GM23338 (cell line): Measurements from ENCODE around the gene SLC39A11. TPM values are rescaled to one million over a fixed set of nuclear protein-coding genes. Genes with fewer than 3 reads are reported as not detected.

Experiments
- ATAC-seq: fragments of 200-7000 bp; cut with Tn5 transposase; 3 replicates; pipeline ENCODE4 v1.9.1; 2020
- DNase-seq: peaks from one replicate; pipeline ENCODE4 v3.0.0-alpha.2; 2015; ENCODE audit warnings: low spot score
- H2AFZ ChIP-seq: fragments of 200-600 bp; sonication (generic); 2 replicates; pipeline ENCODE4 v1.8.0; 2016; ENCODE audit warnings: antibody characterized with exemption, mild to moderate bottlenecking, moderate library complexity
- H3F3A ChIP-seq: fragments of 200-600 bp; sonication (generic); replicated peaks from 2 replicates; pipeline ENCODE4 v1.8.0; 2017; ENCODE audit warnings: antibody characterized with exemption, mixed run types, low read depth
- H3K27ac ChIP-seq: fragments of 200-600 bp; sonication (generic); 2 replicates; pipeline ENCODE4 v1.6.1; 2016; ENCODE audit warnings: low read depth
- H3K27me3 ChIP-seq: fragments of 200-600 bp; sonication (generic); 2 replicates; pipeline ENCODE4 v1.8.0; 2016; ENCODE audit warnings: mild to moderate bottlenecking, mixed run types, moderate library complexity; ENCODE audit not compliant: insufficient read depth
- H3K36me3 ChIP-seq: fragments of 200-600 bp; sonication (generic); 2 replicates; pipeline ENCODE4 v1.8.0; 2016; ENCODE audit warnings: mild to moderate bottlenecking; ENCODE audit not compliant: insufficient read depth
- H3K4me1 ChIP-seq: fragments of 200-600 bp; sonication (generic); 2 replicates; pipeline ENCODE4 v1.8.0; 2016; ENCODE audit warnings: mild to moderate bottlenecking, moderate library complexity; ENCODE audit not compliant: insufficient read depth
- H3K4me2 ChIP-seq: fragments of 200-600 bp; sonication (generic); 2 replicates; pipeline ENCODE4 v1.7.1; 2017; ENCODE audit warnings: mixed run types
- H3K4me3 ChIP-seq: fragments of 200-600 bp; sonication (generic); 2 replicates; pipeline ENCODE4 v1.6.1; 2016; ENCODE audit warnings: mixed run types
- H3K79me2 ChIP-seq: fragments of 200-600 bp; sonication (generic); replicated peaks from 2 replicates; pipeline ENCODE4 v1.8.0; 2017; ENCODE audit warnings: mild to moderate bottlenecking; ENCODE audit not compliant: insufficient read depth
- H3K9me2 ChIP-seq: fragments of 200-600 bp; sonication (generic); 2 replicates; pipeline ENCODE4 v1.8.0; 2017; ENCODE audit not compliant: insufficient read depth
- H4K20me1 ChIP-seq: fragments of 200-600 bp; sonication (generic); replicated peaks from 2 replicates; pipeline ENCODE4 v1.8.0; 2017; ENCODE audit warnings: mild to moderate bottlenecking; ENCODE audit not compliant: insufficient read depth
- H3K27ac Mint-ChIP-seq: 2 replicates; pipeline ENCODE4 v1.8.0; 2020; ENCODE audit warnings: inconsistent platforms, mild to moderate bottlenecking, moderate library complexity, mixed read lengths
- H3K27me3 Mint-ChIP-seq: 3 replicates; pipeline ENCODE4 v1.8.0; 2022; ENCODE audit warnings: low read depth, mild to moderate bottlenecking, moderate library complexity, mixed read lengths, inconsistent platforms; ENCODE audit not compliant: insufficient read depth, poor library complexity
- H3K36me3 Mint-ChIP-seq: 3 replicates; pipeline ENCODE4 v1.8.0; 2021; ENCODE audit warnings: low read depth, mild to moderate bottlenecking, inconsistent platforms, moderate library complexity, mixed read lengths
- H3K4me1 Mint-ChIP-seq: 3 replicates; pipeline ENCODE4 v1.8.0; 2020; ENCODE audit warnings: mild to moderate bottlenecking, inconsistent platforms, mixed read lengths
- H3K4me3 Mint-ChIP-seq: 3 replicates; pipeline ENCODE4 v1.8.0; 2021; ENCODE audit warnings: moderate library complexity, mild to moderate bottlenecking, inconsistent platforms, mixed read lengths
- H3K9me3 Mint-ChIP-seq: 3 replicates; pipeline ENCODE4 v1.8.0; 2020; ENCODE audit warnings: moderate library complexity, mild to moderate bottlenecking, inconsistent platforms, mixed read lengths
- CREB1 ChIP-seq: fragments of 250-450 bp; sonication (Bioruptor Pico); IDR thresholded peaks from 2 replicates; pipeline ENCODE4 v1.5.0; 2020; ENCODE audit warnings: low read depth, mild to moderate bottlenecking, moderate library complexity
- CTCF ChIP-seq, 2 experiments: fragments of 200-600 bp in 1 of 2; sonication (generic) in 1 of 2; conservative IDR thresholded peaks; 2 replicates each; pipeline versions ENCODE4 v1.5.1 to v1.6.1; 2016 to 2017; ENCODE audit warnings: antibody characterized with exemption in 2 of 2, low read depth in 2 of 2, mild to moderate bottlenecking in 2 of 2, moderate library complexity in 1 of 2
- ETS1 ChIP-seq: IDR thresholded peaks from 2 replicates; pipeline ENCODE4 v1.6.1; 2016; ENCODE audit warnings: antibody characterized with exemption
- EZH2 ChIP-seq: fragments of 200-600 bp; sonication (generic); IDR thresholded peaks from one replicate; pipeline ENCODE4 v1.8.0; 2017; ENCODE audit warnings: antibody characterized with exemption, mild to moderate bottlenecking, low read depth; ENCODE audit not compliant: unreplicated experiment
- EZH2phosphoT487 ChIP-seq: fragments of 200-600 bp; sonication (generic); IDR thresholded peaks from one replicate; pipeline ENCODE4 v1.8.1; 2018; ENCODE audit warnings: antibody characterized with exemption; ENCODE audit not compliant: unreplicated experiment
- JUNB ChIP-seq: IDR thresholded peaks from one replicate; pipeline ENCODE4 v1.6.1; 2016; ENCODE audit warnings: antibody characterized with exemption; ENCODE audit not compliant: unreplicated experiment
- NANOG ChIP-seq: IDR thresholded peaks from 2 replicates; pipeline ENCODE4 v1.6.1; 2016; ENCODE audit warnings: antibody characterized with exemption, borderline replicate concordance
- POLR2AphosphoS5 ChIP-seq: IDR thresholded peaks from 2 replicates; pipeline ENCODE4 v1.6.1; 2016; ENCODE audit warnings: antibody characterized with exemption, low read depth
- REST ChIP-seq: IDR thresholded peaks from one replicate; pipeline ENCODE4 v1.6.1; 2018; ENCODE audit warnings: antibody characterized with exemption; ENCODE audit not compliant: unreplicated experiment
- STAT1 ChIP-seq: IDR thresholded peaks from one replicate; pipeline ENCODE4 v1.6.1; 2016; ENCODE audit warnings: antibody characterized with exemption; ENCODE audit not compliant: unreplicated experiment
- ZNF114 ChIP-seq: fragments of 250-450 bp; sonication (Bioruptor Pico); IDR thresholded peaks from 2 replicates; pipeline ENCODE4 v1.5.0; 2020; ENCODE audit warnings: mild to moderate bottlenecking, moderate library complexity
- ZNF331 ChIP-seq: fragments of 250-450 bp; sonication (Bioruptor Pico); IDR thresholded peaks from 2 replicates; pipeline ENCODE4 v1.5.0; 2020; ENCODE audit warnings: low read depth, mild to moderate bottlenecking, moderate library complexity
- ZNF462 ChIP-seq: fragments of 250-450 bp; sonication (Bioruptor Pico); IDR thresholded peaks from 2 replicates; pipeline ENCODE4 v1.5.0; 2020; ENCODE audit warnings: mild to moderate bottlenecking, moderate library complexity
- polyA plus RNA-seq: library from polyadenylated mRNA; unstranded; fragments of >200 nt; fragmentation: Nextera tagmentation; extraction: Ambion mirVana; gene quantifications from 2 replicates; pipeline ENCODE4 v1.2.1, GENCODE V29; 2016
- total RNA-seq: library from RNA; depleted of rRNA; stranded (reverse); fragments of >200 nt; shearing (Covaris generic); gene quantifications from 2 replicates; pipeline ENCODE4 v1.2.3, GENCODE V29; 2014

SLC39A11 gene
- total and polyA plus RNA-seq, 2 experiments from 2014 or later = 10.8 to 18.1 TPM

GRCh38 chr17:72794152-72794551, 298.3 kb downstream of the SLC39A11 start (continued):
- TF ChIP-seq STAT1 = no peak

- no peak for TF ChIP-seq POLR2AphosphoS5
- no peak for TF ChIP-seq CTCF (conservative IDR thresholded peaks at IDR 0.05; ENCODE audit: low read depth in 2 of 2)
- TF ChIP-seq ETS1 = no peak
- TF ChIP-seq ZNF462 = no peak
- no peak for TF ChIP-seq STAT1
- TF ChIP-seq ZNF331 = no peak
- TF ChIP-seq NANOG = no peak
- TF ChIP-seq CREB1 (CRISPR knock-in tag) = no peak
- TF ChIP-seq EZH2 = no peak
- TF ChIP-seq REST = no peak
- no peak for TF ChIP-seq EZH2phosphoT487
- no peak for TF ChIP-seq ZNF114 (CRISPR knock-in tag)
- no peak for TF ChIP-seq JUNB
- Histone ChIP-seq H3K4me1 (no peaks in the 10 kb centered on the region), H3F3A (no peaks in the 10 kb centered on the region), H2AFZ (no peak overlapping the region), H3K4me3 (no peak overlapping the region), H3K79me2 (no peaks in the 10 kb centered on the region), H3K36me3 (no peaks in the 10 kb centered on the region), H3K27ac (no peak overlapping the region), H3K9me2 (0 out of 2 replicates have a peak, but pooled peaks cover 3% of the 10 kb centered on the region), H3K4me2 (no peak overlapping the region), H3K27me3 (no peaks in the 10 kb centered on the region), H4K20me1 (no peaks in the 10 kb centered on the region)
- ATAC-seq (no peak), DNase-seq (no peak)
- Mint-ChIP-seq H3K4me1 (peaks cover 8% of the 10 kb centered on the region; the same call in 1 of the 3 replicates), H3K4me3 (no peak overlapping the region), H3K36me3 (peaks cover 17% of the 10 kb centered on the region), H3K27ac (no peak overlapping the region), H3K27me3 (peaks cover 6% of the 10 kb centered on the region), H3K9me3 (peaks cover 36% of the 10 kb centered on the region)
These were observed 299.7 kb downstream of the SLC39A11 start for GRCh38 chr17:72792771-72793170.
